AG04450 (cell line): ENCODE data around the gene TRIM27. TPM values are rescaled to one million over a fixed set of nuclear protein-coding genes. Genes with fewer than 3 reads are reported as not detected.
A peak's percentile ranks its signal among the peaks of the same experiment; 100 is the strongest.
"Not testable (repeated sequence)": the region's sequence is repeated elsewhere in the genome, so short reads cannot be mapped to it uniquely, and the experiment has no call there.

Experiments used
- CTCF ChIA-PET: fragments of 300-600, 350-600 bp; formaldehyde crosslinking; extraction: SDS; loops from one replicate; lab custom pipeline; 2022; ENCODE audit warnings: antibody characterized with exemption, inconsistent platforms; lab: Charles Lee
- POLR2A ChIA-PET: fragments of 350-600 bp; formaldehyde crosslinking; extraction: SDS; loops from one replicate; lab custom pipeline; 2021; ENCODE audit warnings: antibody characterized with exemption, inconsistent platforms; lab: Yijun Ruan, JAX
- DNase-seq: peaks from one replicate; pipeline ENCODE4 v3.0.0-alpha.2; 2011; ENCODE audit warnings: low read depth, low spot score
- H3K27ac ChIP-seq: one replicate; pipeline ENCODE4 v1.5.1; 2012; ENCODE audit warnings: low read depth, low read length, control low read depth
- H3K27me3 ChIP-seq: one replicate; pipeline ENCODE4 v1.6.0; 2012; ENCODE audit warnings: low read length; ENCODE audit not compliant: control insufficient read depth, insufficient read depth
- H3K4me3 ChIP-seq: 2 replicates; pipeline ENCODE4 v1.5.1; 2011; ENCODE audit warnings: mild to moderate bottlenecking, low read depth, low read length, control low read depth
- H3K9me3 ChIP-seq: 2 replicates; pipeline ENCODE4 v1.5.1; 2012; ENCODE audit warnings: low read length; ENCODE audit not compliant: control insufficient read depth, insufficient read depth
- polyA plus RNA-seq: library from polyadenylated mRNA; depleted of rRNA; stranded (reverse); fragments of >200 nt; gene quantifications from 2 replicates; pipeline ENCODE4 v1.2.3, GENCODE V29; 2011
- TF ChIP-seq, protein P1 (sequence below): IDR thresholded peaks from 2 replicates; pipeline ENCODE4 v1.5.1; 2011; ENCODE audit warnings: low read depth, low read length, control low read depth, inconsistent platforms

TRIM27 gene
- polyA plus RNA-seq, 1 experiment: 73.8 TPM

DNA sequence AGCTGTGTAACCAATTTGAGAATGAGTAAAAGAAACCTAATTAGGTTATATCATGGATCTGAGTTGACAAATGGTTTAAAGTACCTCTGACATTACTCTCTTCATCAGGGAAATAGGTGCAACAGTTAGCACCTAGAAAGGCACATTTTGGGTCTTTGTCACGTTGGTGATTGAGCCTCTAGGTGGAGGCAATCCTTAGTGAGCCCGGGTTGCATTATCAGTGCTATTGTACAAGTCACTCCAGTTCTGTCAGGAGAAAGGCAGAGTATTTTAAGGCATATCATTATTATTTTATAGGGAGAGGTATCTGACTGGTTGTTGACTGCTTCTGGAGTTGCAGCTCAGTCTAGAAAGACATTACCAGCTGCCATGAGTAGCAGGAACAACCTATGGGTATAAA, 54.9 kb downstream of the TRIM27 start:
- ChIA-PET POLR2A (no interaction called here), CTCF (no interaction called here)
- TF ChIP-seq, protein P1, sequence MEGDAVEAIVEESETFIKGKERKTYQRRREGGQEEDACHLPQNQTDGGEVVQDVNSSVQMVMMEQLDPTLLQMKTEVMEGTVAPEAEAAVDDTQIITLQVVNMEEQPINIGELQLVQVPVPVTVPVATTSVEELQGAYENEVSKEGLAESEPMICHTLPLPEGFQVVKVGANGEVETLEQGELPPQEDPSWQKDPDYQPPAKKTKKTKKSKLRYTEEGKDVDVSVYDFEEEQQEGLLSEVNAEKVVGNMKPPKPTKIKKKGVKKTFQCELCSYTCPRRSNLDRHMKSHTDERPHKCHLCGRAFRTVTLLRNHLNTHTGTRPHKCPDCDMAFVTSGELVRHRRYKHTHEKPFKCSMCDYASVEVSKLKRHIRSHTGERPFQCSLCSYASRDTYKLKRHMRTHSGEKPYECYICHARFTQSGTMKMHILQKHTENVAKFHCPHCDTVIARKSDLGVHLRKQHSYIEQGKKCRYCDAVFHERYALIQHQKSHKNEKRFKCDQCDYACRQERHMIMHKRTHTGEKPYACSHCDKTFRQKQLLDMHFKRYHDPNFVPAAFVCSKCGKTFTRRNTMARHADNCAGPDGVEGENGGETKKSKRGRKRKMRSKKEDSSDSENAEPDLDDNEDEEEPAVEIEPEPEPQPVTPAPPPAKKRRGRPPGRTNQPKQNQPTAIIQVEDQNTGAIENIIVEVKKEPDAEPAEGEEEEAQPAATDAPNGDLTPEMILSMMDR: no peak
- no peaks in the 10 kb centered on the region for H3K27me3 ChIP-seq
- no peak for DNase-seq
- H3K4me3 ChIP-seq: no peak overlapping the region
- H3K9me3 ChIP-seq: no peaks in the 10 kb centered on the region; the same call in 1 of the 2 replicates
- H3K27ac ChIP-seq: no peak overlapping the region

DNA sequence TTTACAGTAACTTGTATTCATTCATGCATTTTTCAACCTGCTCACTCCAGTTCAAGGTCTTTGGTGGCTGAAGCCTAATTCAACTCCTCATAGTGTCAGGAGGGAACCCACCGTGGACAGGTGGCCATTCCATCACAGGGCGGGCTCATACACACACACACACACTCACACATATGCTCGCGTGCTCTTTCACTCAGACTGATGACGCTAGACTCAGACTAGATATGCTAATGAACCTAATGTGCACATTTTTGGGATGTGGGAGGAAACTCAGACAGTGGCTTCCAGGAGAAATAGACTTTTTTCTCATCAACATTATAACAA, 56.7 kb downstream of the TRIM27 start:
- Histone ChIP-seq H3K27ac (no peak overlapping the region), H3K4me3 (peak overlapping the region; percentile 76), H3K27me3 (no peaks in the 10 kb centered on the region), H3K9me3 (no peaks in the 10 kb centered on the region; the same call in 1 of the 2 replicates)
- DNase-seq: no peak
- TF ChIP-seq, protein P1: no peak
- ChIA-PET POLR2A (no interaction called here), CTCF (no interaction called here)

DNA sequence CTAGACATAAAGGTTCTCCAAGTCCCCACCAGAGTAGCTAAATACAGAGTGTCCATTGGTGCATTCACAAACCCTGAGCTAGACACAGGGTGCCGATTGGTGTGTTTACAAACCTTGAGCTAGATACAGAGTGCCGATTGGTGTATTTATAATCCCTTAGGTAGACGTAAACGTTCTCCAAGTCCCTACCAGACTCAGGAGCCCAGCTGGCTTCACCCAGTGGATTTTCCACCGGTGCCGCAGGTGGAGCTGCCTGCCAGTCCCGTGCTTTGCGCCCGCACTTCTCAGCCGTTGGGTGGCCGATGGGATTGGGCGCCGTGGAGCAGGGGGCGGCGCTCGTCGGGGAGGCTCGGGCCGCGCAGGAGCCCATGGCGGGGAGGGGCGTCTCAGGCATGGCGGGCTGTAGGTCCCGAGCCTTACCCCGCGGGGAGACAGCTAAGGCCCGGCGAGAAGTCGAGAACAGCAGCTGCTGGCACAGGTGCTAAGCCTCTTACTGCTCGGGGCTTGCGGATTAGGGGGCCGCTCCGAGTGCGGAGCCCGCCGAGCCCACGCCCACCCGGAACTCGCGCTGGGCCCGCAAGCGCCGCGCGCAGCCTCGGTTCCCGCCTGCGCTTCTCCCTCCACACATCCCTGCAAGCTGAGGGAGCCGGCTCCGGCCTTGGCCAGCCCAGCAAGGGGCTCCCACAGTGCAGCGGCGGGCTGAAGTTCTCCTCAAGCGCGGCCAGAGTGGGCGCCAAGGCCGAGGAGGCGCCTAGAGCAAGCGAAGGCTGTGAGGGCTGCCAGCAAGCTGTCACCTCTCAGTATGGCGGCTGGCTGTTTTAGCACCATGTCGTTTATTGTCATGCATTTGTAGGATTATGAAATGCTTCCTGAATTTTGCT, 57.3 kb downstream of the TRIM27 start:
- CTCF ChIA-PET: interaction anchor here (0.6 to 1.0 kb wide), 3 partner anchors 27 to 283 kb away, joined by 3 to 4 read pairs (median 3); no protein-coding TSS in a partner anchor
- not testable (repeated sequence) for H3K9me3 ChIP-seq

DNA sequence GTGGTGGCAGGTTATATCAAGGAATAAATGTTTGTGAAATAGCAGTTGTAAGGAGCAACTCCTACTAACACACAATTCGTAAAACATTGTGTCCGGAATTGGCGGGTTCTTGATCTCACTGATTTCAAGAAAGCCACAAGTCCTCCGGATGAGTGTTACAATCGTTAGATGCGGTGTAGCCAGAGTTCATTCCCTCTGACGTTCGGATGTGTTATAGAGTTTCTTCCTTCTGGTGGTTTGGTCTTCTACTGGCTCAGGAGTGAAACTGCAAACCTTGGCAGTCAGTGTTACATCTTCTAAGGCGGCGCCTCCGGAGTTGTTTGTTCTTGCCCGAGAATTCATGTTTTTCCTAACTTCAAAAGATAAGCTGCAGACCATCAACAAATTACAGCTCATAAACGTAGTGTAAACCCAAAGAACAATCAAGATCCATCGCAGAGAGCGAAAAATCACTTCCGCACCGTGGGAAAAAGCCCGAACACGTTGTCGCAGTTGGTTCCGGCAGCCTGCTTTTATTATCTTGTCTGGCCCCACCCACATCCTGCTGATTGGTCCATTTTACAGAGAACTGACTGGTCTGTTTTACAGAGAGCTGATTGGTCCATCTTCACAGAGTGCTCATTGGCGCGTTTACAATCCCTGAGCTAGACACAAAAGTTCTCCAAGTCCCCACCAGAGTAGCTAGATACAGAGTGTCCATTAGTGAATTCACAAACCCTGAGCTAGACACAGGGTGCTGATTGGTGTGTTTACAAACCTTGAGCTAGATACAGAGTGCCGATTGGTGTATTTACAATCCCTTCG, 58.2 kb downstream of the TRIM27 start:
- CTCF ChIA-PET: interaction anchor here (0.6 to 1.0 kb wide), 3 partner anchors 26 to 282 kb away, joined by 3 to 4 read pairs (median 3); no protein-coding TSS in a partner anchor

More for the DNA sequence above, 57.3 kb downstream of the TRIM27 start:
- not testable (repeated sequence) for DNase-seq, H3K27ac ChIP-seq, H3K27me3 ChIP-seq
- POLR2A ChIA-PET: interaction anchor here (0.6 kb wide), 1 partner anchor 9 kb away, joined by 4 read pairs; no protein-coding TSS in a partner anchor
- peak overlapping the region; percentile 76 for H3K4me3 ChIP-seq

More for the DNA sequence above, 58.2 kb downstream of the TRIM27 start:
- no peak for DNase-seq
- TF ChIP-seq, protein P1: no peak
- POLR2A ChIA-PET: interaction anchor here (0.6 kb wide), 1 partner anchor 10 kb away, joined by 4 read pairs; no protein-coding TSS in a partner anchor
- no peak overlapping the region for H3K27ac ChIP-seq
- H3K4me3 ChIP-seq: no peak overlapping the region
- peaks cover 2% of the 10 kb centered on the region; the same call in 1 of the 2 replicates for H3K9me3 ChIP-seq
- no peaks in the 10 kb centered on the region for H3K27me3 ChIP-seq
